Naive B cell (primary cell): ENCODE results near the gene SHB. TPM values are rescaled to one million over a fixed set of nuclear protein-coding genes. Genes with fewer than 3 reads are reported as not detected.
"Not testable (repeated sequence)": the region's sequence is repeated elsewhere in the genome, so short reads cannot be mapped to it uniquely, and the experiment has no call there.

Source experiments
- ATAC-seq, 2 donors: fragments of 150-1000 bp; cut with Tn5 transposase; 2 replicates each; pipeline ENCODE4 v1.10.0; 2021; ENCODE audit warnings: low read depth in 2 of 2, mild to moderate bottlenecking in 2 of 2, moderate library complexity in 2 of 2
- DNase-seq: peaks from one replicate; pipeline ENCODE4 v3.0.0; 2022
- H3K27ac Mint-ChIP-seq, 6 donors: one replicate each; pipeline ENCODE4 v1.8.0; 2020 to 2022; ENCODE audit warnings: mild to moderate bottlenecking in 6 of 6, mixed read lengths in 6 of 6, moderate library complexity in 5 of 6, inconsistent platforms in 2 of 6
- H3K27me3 Mint-ChIP-seq, 3 donors: one replicate each; pipeline ENCODE4 v1.8.0; 2021 to 2022; ENCODE audit warnings: mixed read lengths in 3 of 3, mild to moderate bottlenecking in 1 of 3
- H3K36me3 Mint-ChIP-seq, 2 donors: one replicate each; pipeline ENCODE4 v1.8.0; 2020 to 2022; ENCODE audit warnings: mixed read lengths in 2 of 2, inconsistent platforms in 1 of 2, mild to moderate bottlenecking in 1 of 2
- H3K4me1 Mint-ChIP-seq, 3 donors: one replicate each; pipeline ENCODE4 v1.8.0; 2020 to 2022; ENCODE audit warnings: mixed read lengths in 3 of 3, inconsistent platforms in 1 of 3, mild to moderate bottlenecking in 1 of 3, moderate library complexity in 1 of 3
- H3K4me3 Mint-ChIP-seq, 8 donors: one replicate each; pipeline ENCODE4 v1.8.0; 2020 to 2022; ENCODE audit warnings: mild to moderate bottlenecking in 8 of 8, mixed read lengths in 8 of 8, moderate library complexity in 8 of 8, inconsistent platforms in 2 of 8
- H3K9me3 Mint-ChIP-seq, 7 donors: one replicate each; pipeline ENCODE4 v1.8.0; 2020 to 2022; ENCODE audit warnings: mixed read lengths in 7 of 7, mild to moderate bottlenecking in 5 of 7, inconsistent platforms in 2 of 7, moderate library complexity in 1 of 7
- polyA plus RNA-seq, 6 donors: library from polyadenylated mRNA; unstranded; fragments of 300-500 nt; fragmentation: Illumina TruSeq; gene quantifications; one replicate each; pipeline ENCODE4 v1.2.3, GENCODE V29; 2021; ENCODE audit warnings: low read depth in 6 of 6

Gene SHB
- polyA plus RNA-seq, 6 donors from 2014 or later = 0.17 to 0.55 (median 0.27) TPM

DNA sequence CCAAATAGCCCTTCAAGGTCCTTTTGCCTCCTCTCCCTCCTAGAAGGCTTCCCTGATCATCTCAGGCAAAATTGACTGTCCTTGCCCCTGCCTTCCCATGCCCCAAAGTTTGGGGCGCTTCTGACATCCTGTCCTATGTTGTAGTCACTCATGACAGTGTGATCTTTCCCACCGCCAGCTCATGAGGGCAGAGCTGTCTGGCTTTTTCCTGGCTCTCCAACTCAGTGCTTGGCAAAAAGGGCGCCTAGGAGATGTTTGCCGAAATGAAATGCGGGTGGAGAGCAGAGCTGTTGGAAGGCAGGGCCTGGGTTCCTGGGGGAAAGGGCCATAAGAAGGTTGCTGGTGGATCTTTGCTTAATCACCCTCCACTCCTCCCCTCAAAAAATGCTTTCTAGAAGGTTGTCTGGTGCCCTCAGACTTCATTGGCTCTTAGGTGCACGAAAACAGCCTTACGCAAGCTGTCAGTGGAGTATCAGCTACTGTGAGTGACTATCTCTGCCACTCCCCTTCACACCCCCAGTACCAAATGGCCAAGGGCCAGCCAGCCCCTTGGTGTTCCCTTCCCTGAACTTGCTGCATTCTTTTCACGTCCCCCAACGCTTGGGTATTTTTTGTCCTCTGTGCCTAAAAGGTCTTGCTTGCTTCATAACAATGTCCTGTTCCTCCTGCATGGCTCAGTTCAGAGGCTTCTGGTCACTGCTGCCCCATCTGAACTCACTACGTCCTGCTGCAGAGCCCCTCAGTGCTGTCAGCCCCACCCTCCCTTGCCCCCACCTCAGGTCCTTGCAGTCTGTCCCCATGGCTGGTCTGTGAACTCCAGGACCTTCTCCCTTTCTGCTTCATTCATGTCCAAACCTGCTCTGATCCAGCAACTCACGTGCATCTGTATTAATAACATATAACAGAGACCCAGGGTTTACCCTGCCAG is 162.5 kb downstream of the SHB start:
- no peaks in the 10 kb centered on the region for H3K9me3 Mint-ChIP-seq
- DNase-seq (no peak), ATAC-seq (no peak)
- peaks cover 8 to 19% (median 18%) of the 10 kb centered on the region in 3 donors for H3K4me1 Mint-ChIP-seq
- H3K36me3 Mint-ChIP-seq = no peaks in the 10 kb centered on the region
- peak overlapping the region in 4 of 8 donors; percentile 20 to 94 (median 58) for H3K4me3 Mint-ChIP-seq
- peak overlapping the region in 2 of 6 donors; percentile 56 to 84 for H3K27ac Mint-ChIP-seq
- H3K27me3 Mint-ChIP-seq = no peaks in the 10 kb centered on the region

DNA sequence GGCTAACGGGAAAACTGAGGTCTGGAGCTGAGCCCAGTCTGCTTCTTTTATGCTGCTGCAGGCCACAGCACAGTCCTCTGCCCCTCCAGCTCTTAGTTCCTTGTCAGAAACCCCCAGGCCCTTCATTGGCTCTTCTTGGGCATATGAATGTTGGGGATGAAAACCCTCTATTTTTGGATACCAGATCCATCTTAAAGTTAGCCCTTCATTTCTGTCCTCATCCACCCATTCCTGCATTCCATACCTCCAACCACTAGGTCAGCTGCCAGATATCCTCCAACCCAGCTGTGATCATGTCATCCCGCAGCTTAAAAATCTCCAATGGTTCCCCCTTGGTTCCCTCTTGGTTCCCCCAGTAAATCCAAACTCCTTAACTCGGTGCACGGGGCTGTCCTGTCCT is 163.3 kb downstream of the SHB start:
- ATAC-seq (no peak), DNase-seq (no peak)
- no peaks in the 10 kb centered on the region for H3K9me3 Mint-ChIP-seq
- H3K27me3 Mint-ChIP-seq = no peaks in the 10 kb centered on the region
- H3K27ac Mint-ChIP-seq = peak overlapping the region in 1 of 6 donors; percentile 56
- H3K4me1 Mint-ChIP-seq = peaks cover 8 to 19% (median 18%) of the 10 kb centered on the region in 3 donors
- H3K36me3 Mint-ChIP-seq = no peaks in the 10 kb centered on the region
- peak overlapping the region in 6 of 8 donors; percentile 20 to 94 (median 54) for H3K4me3 Mint-ChIP-seq

DNA sequence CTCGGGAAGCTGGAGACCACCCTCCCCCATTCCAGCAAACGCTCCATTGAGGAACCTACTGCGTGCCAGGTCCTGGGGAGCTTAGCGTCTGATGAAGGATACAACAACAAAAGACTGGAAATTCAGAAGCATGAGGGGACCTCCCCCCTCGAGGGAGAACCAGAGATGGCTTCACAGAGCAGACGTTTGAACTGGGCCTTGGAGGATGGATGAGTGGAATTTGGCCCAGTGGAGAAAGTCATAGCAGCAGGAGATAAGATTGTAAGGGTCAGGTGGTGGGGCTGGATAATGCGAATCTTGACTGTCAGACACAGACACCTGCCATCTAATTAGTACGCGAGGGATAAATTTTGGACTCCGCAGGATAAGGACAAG is 163.9 kb downstream of the SHB start:
- Mint-ChIP-seq H3K4me1 (peaks cover 8 to 19% (median 18%) of the 10 kb centered on the region in 3 donors), H3K9me3 (no peaks in the 10 kb centered on the region), H3K27me3 (no peaks in the 10 kb centered on the region), H3K36me3 (no peaks in the 10 kb centered on the region), H3K4me3 (peak overlapping the region in 5 of 8 donors; percentile 8 to 95 (median 94)), H3K27ac (peak overlapping the region in 1 of 6 donors; percentile 20)
- no peak for ATAC-seq
- DNase-seq = no peak

DNA sequence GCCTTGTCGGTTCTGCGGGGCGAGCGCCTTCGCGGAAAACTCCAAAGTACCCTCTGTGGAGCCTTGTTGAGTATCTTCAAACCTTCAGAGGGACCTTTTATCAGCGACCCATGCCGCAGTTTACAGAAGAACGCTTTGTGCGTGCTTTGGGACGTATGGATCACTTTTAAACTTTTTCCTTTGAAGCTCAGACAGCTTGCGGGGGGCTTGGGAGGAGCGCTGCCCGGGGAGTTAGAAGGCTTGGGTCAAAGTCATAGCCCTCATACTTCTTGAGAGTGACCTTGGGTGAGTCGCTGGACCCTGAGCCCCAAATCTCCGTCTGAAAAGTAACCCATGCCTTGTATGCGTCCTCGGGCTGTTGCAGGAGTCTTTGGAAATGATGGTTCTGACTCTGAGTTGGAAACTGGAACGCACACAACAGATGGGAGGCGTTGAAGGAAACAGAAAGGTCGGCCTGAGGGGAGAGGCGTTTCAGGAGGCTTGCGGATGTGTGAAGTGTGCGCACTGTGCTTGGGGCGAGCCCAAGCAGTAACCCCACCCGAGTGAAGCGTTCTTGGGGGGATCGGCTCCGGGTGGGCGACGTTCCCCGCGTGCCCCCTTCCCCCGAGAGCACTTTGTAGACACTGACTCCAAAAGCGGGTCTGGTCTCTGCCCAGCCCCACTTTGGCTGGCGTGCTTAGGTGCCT is 164.4 kb downstream of the SHB start:
- DNase-seq (no peak), ATAC-seq (no peak)
- Mint-ChIP-seq H3K36me3 (no peaks in the 10 kb centered on the region), H3K27me3 (no peaks in the 10 kb centered on the region), H3K9me3 (no peaks in the 10 kb centered on the region), H3K4me3 (peak overlapping the region; percentile 91 to 95 (median 94)), H3K27ac (peak overlapping the region; percentile 92 to 99 (median 94)), H3K4me1 (peaks cover 8 to 19% (median 18%) of the 10 kb centered on the region in 3 donors)

DNA sequence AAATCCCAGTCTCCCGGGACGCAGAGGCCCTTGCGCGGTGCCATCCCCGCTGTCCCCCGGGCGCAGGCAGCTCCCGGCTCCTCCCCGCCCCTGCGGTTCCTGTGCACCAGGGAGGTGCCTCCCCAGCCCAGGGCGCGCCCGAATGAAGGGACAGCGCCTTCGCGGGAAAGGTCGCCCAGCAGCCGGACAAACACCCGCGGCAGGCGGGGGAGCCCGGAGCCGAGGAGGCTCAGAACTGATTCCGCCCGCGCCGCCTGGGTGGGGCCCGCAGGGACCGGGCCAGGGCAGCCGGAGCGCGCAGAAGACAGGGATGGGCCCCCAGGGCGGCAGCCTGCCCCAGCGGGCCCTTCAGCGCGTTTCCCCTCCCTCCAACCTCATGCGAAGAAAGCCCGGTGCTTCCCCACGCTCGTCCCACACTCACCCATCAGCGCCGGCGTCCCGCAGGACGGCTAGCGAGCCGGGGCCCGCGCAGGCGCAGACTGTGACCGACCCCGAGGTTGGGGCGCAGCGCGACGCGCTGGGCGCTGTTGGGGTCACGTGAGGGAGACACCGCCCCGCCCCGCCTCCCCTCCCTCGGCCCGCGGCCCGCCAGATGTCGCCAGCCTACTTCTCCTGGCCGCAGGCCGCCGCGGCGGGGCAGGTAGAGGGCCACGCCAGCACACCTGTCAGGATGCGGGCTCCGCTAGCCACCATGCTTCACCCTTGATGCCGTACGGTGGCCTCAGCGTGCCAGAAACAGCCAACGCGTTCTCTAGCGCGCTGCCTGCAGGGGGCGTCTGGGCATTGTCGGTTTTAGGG is 165.2 kb downstream of the SHB start, which contains the start of gene SLC25A51:
SLC25A51 (minus strand) TSS at position 481 of the 798 bp plus-strand sequence. CDS start 15,577 bp downstream, outside the sequence.
- peak within 1 kb of the TSS; percentile 91 to 95 (median 94) for H3K4me3 Mint-ChIP-seq
- peaks cover 8 to 19% (median 18%) of the 10 kb centered on the region in 3 donors for H3K4me1 Mint-ChIP-seq
- no peaks in the 10 kb centered on the region for H3K27me3 Mint-ChIP-seq
- H3K36me3 Mint-ChIP-seq = no peaks in the 10 kb centered on the region
- peak within 1 kb of the TSS; percentile 92 to 99 (median 94) for H3K27ac Mint-ChIP-seq
- peak; percentile 81 to 83 for ATAC-seq
- peak; percentile 94 for DNase-seq
- H3K9me3 Mint-ChIP-seq = no peaks in the 10 kb centered on the region

DNA sequence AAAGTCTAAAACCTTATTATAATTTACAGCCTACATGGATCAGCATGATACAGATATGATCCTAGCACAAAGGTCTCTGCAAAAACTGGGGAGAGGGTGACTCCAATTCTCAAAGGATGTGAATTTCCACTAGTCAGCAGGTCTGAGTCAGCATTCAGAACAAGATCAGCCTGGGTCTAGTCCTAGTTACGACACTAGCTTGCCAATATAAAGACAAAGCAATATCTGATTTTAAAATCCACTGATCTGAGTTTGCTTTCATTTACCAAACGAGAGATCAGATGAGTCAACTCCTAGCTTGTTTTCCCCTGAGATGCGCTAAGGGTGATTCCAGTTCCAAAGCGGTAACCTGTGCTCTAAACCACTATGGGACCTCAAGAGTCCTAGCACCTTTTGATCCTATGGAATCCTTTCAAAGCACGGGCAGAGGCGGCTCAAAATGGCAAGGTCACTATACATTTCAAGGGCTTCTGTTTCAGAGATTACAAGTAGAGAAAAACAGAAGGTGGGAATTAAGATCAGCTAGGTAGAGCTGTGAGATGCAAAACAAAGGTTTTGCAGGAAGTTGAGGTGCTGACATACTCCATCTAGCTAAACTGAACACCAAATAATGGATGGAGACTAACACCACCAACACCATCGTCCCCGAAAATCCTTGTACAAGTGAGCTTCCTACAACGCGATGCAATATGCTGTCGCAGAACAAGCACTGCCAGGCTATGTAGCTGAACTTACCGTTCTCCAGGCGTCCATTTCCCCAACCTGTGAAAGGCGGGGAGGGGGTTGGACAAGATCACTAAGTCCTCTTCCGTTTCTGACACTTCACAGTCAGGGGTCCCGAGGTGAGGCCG is 166.0 kb downstream of the SHB start:
- no peaks in the 10 kb centered on the region for H3K9me3 Mint-ChIP-seq

DNA sequence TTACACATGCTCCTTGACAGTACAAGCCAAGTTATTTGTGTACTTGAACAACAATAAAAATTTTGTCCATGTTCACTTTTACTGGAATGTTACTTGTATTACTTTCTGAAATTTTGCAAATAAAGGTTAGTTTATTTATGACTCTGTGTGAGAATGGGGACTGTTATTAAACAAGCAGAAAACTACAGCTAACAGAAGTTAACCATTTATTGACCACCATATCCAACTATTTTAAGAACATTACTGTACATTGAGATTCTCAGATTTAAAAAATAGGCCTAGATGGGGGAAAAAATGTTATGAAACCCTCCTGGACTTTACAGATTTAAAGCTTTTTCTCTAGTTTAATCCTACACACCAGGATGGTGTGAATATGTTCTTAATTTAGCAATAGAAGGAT is 166.9 kb downstream of the SHB start:
- H3K36me3 Mint-ChIP-seq = peaks cover 0 to 5% of the 10 kb centered on the region in 2 donors
- no peak for ATAC-seq
- H3K27ac Mint-ChIP-seq = peak overlapping the region in 2 of 6 donors; percentile 16 to 21
- peak overlapping the region in 3 of 8 donors; percentile 59 to 94 (median 92) for H3K4me3 Mint-ChIP-seq
- peaks cover 12 to 19% (median 18%) of the 10 kb centered on the region in 3 donors for H3K4me1 Mint-ChIP-seq
- no peaks in the 10 kb centered on the region for H3K9me3 Mint-ChIP-seq
- no peaks in the 10 kb centered on the region for H3K27me3 Mint-ChIP-seq
- no peak for DNase-seq

More for the DNA sequence above, 166.0 kb downstream of the SHB start:
- ATAC-seq (no peak), DNase-seq (no peak)
- Mint-ChIP-seq H3K36me3 (no peaks in the 10 kb centered on the region), H3K4me1 (peaks cover 8 to 19% (median 18%) of the 10 kb centered on the region in 3 donors), H3K27ac (peak overlapping the region in 5 of 6 donors; percentile 36 to 99 (median 84)), H3K27me3 (no peaks in the 10 kb centered on the region), H3K4me3 (peak overlapping the region; percentile 91 to 95 (median 94))

DNA sequence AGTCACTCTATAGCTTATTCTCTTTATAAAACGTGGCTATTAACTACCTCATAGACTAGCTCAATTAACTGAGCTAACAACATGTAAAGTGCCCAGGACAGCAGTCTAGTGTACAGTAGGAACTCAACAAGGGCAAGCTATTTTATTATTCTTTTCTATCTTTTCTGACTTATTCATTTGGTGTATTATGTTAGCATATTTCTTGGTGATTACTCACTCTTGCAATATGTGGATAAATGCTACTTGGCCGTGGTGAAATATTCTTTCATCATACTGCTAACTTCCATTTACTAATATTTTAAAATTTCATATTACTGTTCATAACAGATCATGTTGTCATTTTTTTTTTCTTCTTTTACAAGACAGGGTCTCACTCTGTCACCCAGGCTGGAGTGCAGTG is 170.0 kb downstream of the SHB start:
- no peak for ATAC-seq
- no peak overlapping the region for H3K4me3 Mint-ChIP-seq
- H3K9me3 Mint-ChIP-seq = no peaks in the 10 kb centered on the region
- H3K27ac Mint-ChIP-seq = no peak overlapping the region
- peaks cover 8 to 9% (median 8%) of the 10 kb centered on the region in 3 donors for H3K4me1 Mint-ChIP-seq
- H3K27me3 Mint-ChIP-seq = no peaks in the 10 kb centered on the region
- DNase-seq = no peak
- peaks cover 5 to 9% of the 10 kb centered on the region in 2 donors for H3K36me3 Mint-ChIP-seq

DNA sequence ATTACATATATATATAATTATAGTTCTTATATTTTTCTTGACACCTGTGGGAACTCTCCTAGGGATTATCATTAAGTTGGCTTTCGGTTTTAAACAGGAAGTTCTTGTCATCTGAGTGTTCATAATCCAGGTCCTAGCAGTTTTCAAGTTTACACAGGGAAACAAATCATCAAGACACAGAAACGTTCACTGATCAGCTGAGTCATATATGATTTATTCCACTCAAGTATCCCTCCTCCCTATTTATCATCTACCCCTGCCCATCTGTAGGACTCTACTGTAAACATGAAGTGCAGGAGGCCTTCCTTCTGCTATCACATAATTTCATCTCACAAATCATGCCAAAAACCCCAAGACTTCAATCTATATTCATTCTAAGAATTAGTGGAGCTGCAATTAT is 171.4 kb downstream of the SHB start:
- ATAC-seq (no peak), DNase-seq (no peak)
- no peak overlapping the region for H3K4me3 Mint-ChIP-seq
- peaks cover 16 to 17% of the 10 kb centered on the region in 2 donors for H3K36me3 Mint-ChIP-seq
- H3K27me3 Mint-ChIP-seq = no peaks in the 10 kb centered on the region
- H3K9me3 Mint-ChIP-seq = no peaks in the 10 kb centered on the region
- H3K4me1 Mint-ChIP-seq = peaks cover under 1 to 4% (median 4%) of the 10 kb centered on the region in 3 donors
- no peak overlapping the region for H3K27ac Mint-ChIP-seq

DNA sequence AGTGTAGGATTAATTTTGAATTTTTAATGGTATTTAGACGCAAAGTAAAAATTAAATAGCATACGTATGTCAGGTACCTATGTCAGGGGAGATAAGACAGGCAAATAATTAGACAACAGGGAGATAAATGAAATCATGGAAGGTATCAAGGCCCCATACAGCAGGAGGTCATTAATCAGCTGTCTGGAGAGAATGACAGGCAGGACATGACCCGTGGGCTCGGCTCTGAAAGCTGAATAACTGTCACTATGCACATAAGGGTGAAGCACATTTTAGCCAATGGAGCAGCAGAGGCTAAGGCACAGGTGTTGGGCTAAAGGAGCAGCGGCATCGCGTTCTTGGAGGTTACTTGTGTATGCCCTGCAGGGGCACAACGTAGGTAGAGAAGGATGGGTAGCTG is 177.0 kb downstream of the SHB start:
- H3K27ac Mint-ChIP-seq = peak overlapping the region in 1 of 6 donors; percentile 22
- no peak overlapping the region for H3K4me3 Mint-ChIP-seq
- ATAC-seq = no peak
- H3K9me3 Mint-ChIP-seq = no peaks in the 10 kb centered on the region
- no peaks in the 10 kb centered on the region for H3K27me3 Mint-ChIP-seq
- peaks cover 23 to 39% of the 10 kb centered on the region in 2 donors for H3K36me3 Mint-ChIP-seq
- no peak for DNase-seq
- no peaks in the 10 kb centered on the region for H3K4me1 Mint-ChIP-seq

DNA sequence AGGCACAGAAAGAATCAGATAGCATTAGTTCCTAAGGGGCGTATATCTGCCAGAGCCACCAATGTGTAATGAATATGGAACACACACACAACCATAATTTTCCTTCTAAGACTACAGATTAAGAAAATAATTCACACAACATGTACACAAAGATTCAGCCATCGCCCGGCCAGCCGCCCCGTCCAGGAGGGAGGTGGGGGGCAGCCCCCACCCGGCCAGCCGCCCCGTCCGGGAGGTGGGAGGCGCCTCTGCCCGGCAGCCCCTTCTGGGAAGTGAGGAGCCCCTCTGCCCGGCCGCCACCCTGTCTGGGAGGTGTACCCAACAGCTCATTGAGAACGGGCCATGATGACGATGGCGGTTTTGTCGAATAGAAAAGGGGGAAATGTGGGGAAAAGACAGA is 178.0 kb downstream of the SHB start:
- not testable (repeated sequence) for H3K27ac Mint-ChIP-seq, DNase-seq, H3K4me1 Mint-ChIP-seq, ATAC-seq, H3K9me3 Mint-ChIP-seq, H3K27me3 Mint-ChIP-seq, H3K4me3 Mint-ChIP-seq
- H3K36me3 Mint-ChIP-seq = peaks cover 23 to 39% of the 10 kb centered on the region in 2 donors

DNA sequence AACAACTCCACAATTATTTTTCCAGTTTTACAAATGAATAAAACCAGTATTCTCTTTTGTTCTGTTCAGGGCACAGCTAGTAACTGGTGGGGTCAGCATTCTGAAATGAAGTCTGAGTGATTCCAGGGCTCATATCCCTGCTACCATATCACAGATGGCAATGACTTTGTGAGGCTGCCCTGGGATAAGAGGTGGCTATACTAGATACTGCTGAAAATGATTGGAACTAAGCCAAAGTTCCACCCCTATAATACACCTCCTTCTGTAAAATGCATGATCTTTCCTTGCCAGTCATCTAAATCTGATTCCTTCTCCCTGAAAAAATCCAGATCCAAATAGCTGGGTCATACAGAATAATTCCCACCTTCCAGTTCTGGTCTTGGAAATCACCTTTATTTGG is 179.5 kb downstream of the SHB start:
- H3K4me3 Mint-ChIP-seq = no peak overlapping the region
- no peaks in the 10 kb centered on the region for H3K27me3 Mint-ChIP-seq
- no peak for ATAC-seq
- H3K4me1 Mint-ChIP-seq = no peaks in the 10 kb centered on the region
- H3K9me3 Mint-ChIP-seq = no peaks in the 10 kb centered on the region
- peaks cover 23 to 29% of the 10 kb centered on the region in 2 donors for H3K36me3 Mint-ChIP-seq
- no peak for DNase-seq
- H3K27ac Mint-ChIP-seq = peak overlapping the region in 1 of 6 donors; percentile 54
